HepG2 (cell line): Measurements from ENCODE around the gene HNRNPA0. TPM values are rescaled to one million over a fixed set of nuclear protein-coding genes. Genes with fewer than 3 reads are reported as not detected.

Experiments used
- ATAC-seq: fragments of 200-7000 bp; cut with Tn5 transposase; 3 replicates; pipeline ENCODE4 v1.9.1; 2020; ENCODE audit warnings: mild to moderate bottlenecking, moderate library complexity
- BruUV-seq: library from RNA; stranded (reverse); fragments of 400-500 nt; replicated peaks from 2 replicates; lab custom pipeline; 2021; lab: Mats Ljungman, UMichigan
- CTCF ChIA-PET: fragments of 300-600 bp; formaldehyde crosslinking; extraction: SDS; loops from one replicate; lab custom pipeline; 2021; ENCODE audit warnings: low total read pairs, inconsistent platforms, low intra/inter-chr PET ratio; lab: Yijun Ruan, JAX
- POLR2A ChIA-PET: fragments of 350-600 bp; sonication (Branson Sonifier 250); formaldehyde crosslinking; loops from one replicate; lab custom pipeline; 2020; ENCODE audit warnings: antibody characterized with exemption, inconsistent platforms; lab: Yijun Ruan, JAX
- DNase-seq: peaks from one replicate; pipeline ENCODE4 v3.0.0-alpha.2; 2015; ENCODE audit warnings: low spot score
- FAIRE-seq: peaks from 3 replicates; lab custom pipeline; 2011; peaks lifted over from hg19 to GRCh38; lab: Jason Lieb, UNC
- H2AFZ ChIP-seq: one replicate; pipeline ENCODE4 v1.6.1; 2011; ENCODE audit warnings: low read length, inconsistent platforms
- H3K27ac ChIP-seq: fragments of 300-600 bp; 3 replicates; pipeline ENCODE4 v1.8.0; 2011; ENCODE audit warnings: mixed run types, mild to moderate bottlenecking, mixed read lengths, low read length, inconsistent platforms; ENCODE audit not compliant: insufficient read depth; ENCODE audit errors: extremely low read length
- H3K27me3 ChIP-seq, 2 experiments: fragments of 200-600 bp in 1 of 2; 2 replicates in 1 of 2; 3 replicates in 1 of 2; pipeline versions ENCODE4 v1.6.0 to v1.8.0; 2011; ENCODE audit warnings: low read length in 2 of 2, mild to moderate bottlenecking in 2 of 2, moderate library complexity in 2 of 2, inconsistent platforms in 1 of 2; ENCODE audit not compliant: insufficient read depth in 2 of 2, control insufficient read depth in 1 of 2
- H3K36me3 ChIP-seq, 2 experiments: fragments of 200-600 bp in 1 of 2; replicated peaks in 1 of 2; 2 replicates in 1 of 2; 3 replicates in 1 of 2; pipeline versions ENCODE4 v1.5.1 to v1.8.0; 2011; ENCODE audit warnings: low read length in 2 of 2, inconsistent platforms in 1 of 2; ENCODE audit not compliant: insufficient read depth in 2 of 2, control insufficient read depth in 1 of 2
- H3K4me1 ChIP-seq: 2 replicates; pipeline ENCODE4 v1.5.1; 2012; ENCODE audit warnings: low read length, inconsistent platforms; ENCODE audit not compliant: insufficient read depth
- H3K4me2 ChIP-seq: 2 replicates; pipeline ENCODE4 v1.6.0; 2011; ENCODE audit warnings: low read depth, low read length, inconsistent platforms
- H3K4me3 ChIP-seq, 3 experiments: fragments of 200-600 bp in 1 of 3; sonication (generic), shearing (Covaris generic) in 1 of 3; replicated peaks in 1 of 3; 2 replicates each; pipeline ENCODE4 v1.5.1; 2011 to 2016; ENCODE audit warnings: low read length in 3 of 3, inconsistent platforms in 2 of 3, low read depth in 2 of 3, mild to moderate bottlenecking in 2 of 3, control low read depth in 1 of 3, mixed read lengths in 1 of 3; ENCODE audit not compliant: insufficient read depth in 1 of 3
- H3K79me2 ChIP-seq: one replicate; pipeline ENCODE4 v1.6.1; 2011; ENCODE audit warnings: low read length, inconsistent platforms; ENCODE audit not compliant: insufficient read depth
- H3K9ac ChIP-seq: 2 replicates; pipeline ENCODE4 v1.6.0; 2011; ENCODE audit warnings: mild to moderate bottlenecking, low read depth, low read length, inconsistent platforms; ENCODE audit not compliant: insufficient read depth
- H3K9me3 ChIP-seq: 2 replicates; pipeline ENCODE4 v1.5.1; 2012; ENCODE audit warnings: mild to moderate bottlenecking, low read length
- H4K20me1 ChIP-seq: 2 replicates; pipeline ENCODE4 v1.6.0; 2011; ENCODE audit warnings: inconsistent platforms, mild to moderate bottlenecking, low read length, moderate library complexity; ENCODE audit not compliant: insufficient read depth
- CERS6 ChIP-seq: sonication (generic); formaldehyde crosslinking; IDR thresholded peaks from 2 replicates; pipeline ENCODE4 v1.5.0; 2020; ENCODE audit warnings: missing genetic modification reagents
- CSRNP2 ChIP-seq: sonication (generic); formaldehyde crosslinking; conservative IDR thresholded peaks from 2 replicates; pipeline ENCODE4 v1.8.0; 2022; ENCODE audit warnings: low read depth, missing genetic modification reagents
- DNMT1 ChIP-seq: sonication (generic); formaldehyde crosslinking; IDR thresholded peaks from 2 replicates; pipeline ENCODE4 v1.5.1; 2020; ENCODE audit warnings: mild to moderate bottlenecking, missing genetic modification reagents
- HMG20A ChIP-seq: IDR thresholded peaks from 2 replicates; pipeline ENCODE4 v1.6.1; 2016; ENCODE audit warnings: borderline replicate concordance
- PHF21A ChIP-seq: sonication (generic); formaldehyde crosslinking; IDR thresholded peaks from 2 replicates; pipeline ENCODE4 v1.5.0; 2020; ENCODE audit warnings: mild to moderate bottlenecking, missing genetic modification reagents
- PITX1 ChIP-seq: sonication (generic); formaldehyde crosslinking; IDR thresholded peaks from 2 replicates; pipeline ENCODE4 v1.5.1; 2020; ENCODE audit warnings: mild to moderate bottlenecking, missing genetic modification reagents
- TRAFD1 ChIP-seq: sonication (generic); formaldehyde crosslinking; IDR thresholded peaks from 2 replicates; pipeline ENCODE4 v1.5.1; 2020; ENCODE audit warnings: missing genetic modification reagents, mild to moderate bottlenecking, borderline replicate concordance
- ZNF207 ChIP-seq: fragments of 450-650 bp; IDR thresholded peaks from 2 replicates; pipeline ENCODE4 v1.6.1; 2016; ENCODE audit warnings: antibody characterized with exemption, borderline replicate concordance
- ZNF3 ChIP-seq: IDR thresholded peaks from 2 replicates; pipeline ENCODE4 v1.7.0; 2017; ENCODE audit warnings: inconsistent platforms
- ZNF431 ChIP-seq: sonication (generic); formaldehyde crosslinking; IDR thresholded peaks from 2 replicates; pipeline ENCODE4 v1.9.0; 2022; ENCODE audit warnings: missing genetic modification reagents, low read depth, mild to moderate bottlenecking, borderline replicate concordance
- ZNF543 ChIP-seq: sonication (generic); formaldehyde crosslinking; IDR thresholded peaks from 2 replicates; pipeline ENCODE4 v1.4.0; 2020; ENCODE audit warnings: mild to moderate bottlenecking, missing genetic modification reagents
- ZNF782 ChIP-seq: sonication (generic); formaldehyde crosslinking; IDR thresholded peaks from 2 replicates; pipeline ENCODE4 v1.4.0; 2020; ENCODE audit warnings: missing genetic modification reagents, mild to moderate bottlenecking, borderline replicate concordance
- WGBS: methylation state at CpG from one replicate; pipeline ENCODE4 v1.1.6; 2017; ENCODE audit warnings: low lambda C conversion rate; 5-methylcytosine and 5-hydroxymethylcytosine counted together
- in situ Hi-C: cut with HindIII; loops from 2 replicates; pipeline ENCODE4 v1.10.0; 2017; ENCODE audit warnings: low pct_unique_long_range_greater_than_20kb; ENCODE audit not compliant: extremely low pct_ligation_motif_present
- intact Hi-C: fragments of 100-400 bp; cut with micrococcal nuclease; formaldehyde crosslinking; loops from one replicate; pipeline ENCODE4 v1.10.0; 2022; ENCODE audit not compliant: unreplicated experiment
- polyA plus RNA-seq, 8 experiments: library from polyadenylated mRNA; depleted of rRNA in 3 of 8; stranded (reverse) in 7 of 8; unstranded in 1 of 8; fragments of >200 nt; fragmentation: Illumina TruSeq in 4 of 8; extraction: Trizol in 4 of 8; gene quantifications; 2 replicates each; pipeline versions ENCODE4 v1.2.1 to v1.2.3, GENCODE V29; 2011 to 2016; ENCODE audit warnings: low read depth in 4 of 8, missing spikeins in 1 of 8, mixed read lengths in 1 of 8; ENCODE audit not compliant: insufficient read depth in 1 of 8
- total RNA-seq, 5 experiments: library from RNA; depleted of rRNA; stranded (reverse); fragments of >200 nt; fragmentation: Illumina TruSeq; extraction: Trizol; gene quantifications; 2 replicates each; pipeline ENCODE4 v1.2.3, GENCODE V29; 2016; ENCODE audit warnings: low read depth in 1 of 5

The HNRNPA0 gene
- total and polyA plus RNA-seq, 2 of the 13 experiments (the other 11 are each of a cell fraction or from before 2014, with no cell fraction given) = 9.0 to 12.9 TPM

GRCh38 chr5:137757634-137758033, 3.5 kb upstream of the HNRNPA0 start:
- ChIA-PET CTCF (no interaction called here), POLR2A (no interaction called here)
- Histone ChIP-seq H3K4me3 (no peak overlapping the region), H4K20me1 (peaks cover 4% of the 10 kb centered on the region), H2AFZ (no peak overlapping the region), H3K9me3 (no peaks in the 10 kb centered on the region), H3K4me2 (no peak overlapping the region), H3K27ac (no peak overlapping the region), H3K79me2 (peaks cover 14% of the 10 kb centered on the region), H3K4me1 (peaks cover 31% of the 10 kb centered on the region), H3K9ac (no peak overlapping the region), H3K27me3 (peaks cover 1 to 8% of the 10 kb centered on the region in 2 experiments; a peak in 2 of 5 replicates), H3K36me3 (no peaks in the 10 kb centered on the region)
- FAIRE-seq = no peak
- in situ Hi-C loops = no loop called here
- DNase-seq = no peak
- BruUV-seq = no TSS peak
- intact Hi-C loops = loop anchor here (10.0 kb wide), 1 partner anchor 137 kb away; no protein-coding TSS in a partner anchor
- 91% methylated on average over 5 of the region's 5 CpGs for WGBS
- no peak for TF ChIP-seq HMG20A
- no peak for TF ChIP-seq PHF21A (CRISPR knock-in tag)
- TF ChIP-seq ZNF3 = no peak
- no peak for TF ChIP-seq CERS6 (CRISPR knock-in tag)
- TF ChIP-seq ZNF207 = no peak
- TF ChIP-seq ZNF782 (CRISPR knock-in tag) = no peak
- TF ChIP-seq PITX1 (CRISPR knock-in tag) = no peak
- no peak for TF ChIP-seq DNMT1 (CRISPR knock-in tag)
- no peak for TF ChIP-seq ZNF543 (CRISPR knock-in tag)
- TF ChIP-seq CSRNP2 (CRISPR knock-in tag) = no peak
- no peak for TF ChIP-seq ZNF431 (CRISPR knock-in tag)
- no peak for TF ChIP-seq TRAFD1 (CRISPR knock-in tag)
- ATAC-seq = no peak
